Effector memory CD8-positive, alpha-beta T cell (primary cell): ENCODE results near the gene MUC5B.
"Not testable (repeated sequence)": the region's sequence is repeated elsewhere in the genome, so short reads cannot be mapped to it uniquely, and the experiment has no call there.

Source experiments
- ATAC-seq: fragments of 150-1000 bp; cut with Tn5 transposase; replicated peaks from 2 replicates; pipeline ENCODE4 v1.10.0; 2021; ENCODE audit warnings: mild to moderate bottlenecking, moderate library complexity
- DNase-seq, 3 experiments: peaks; one replicate each; pipeline ENCODE4 v3.0.0; 2021
- H3K27ac Mint-ChIP-seq, 2 donors: one replicate each; pipeline ENCODE4 v1.8.0; 2022; ENCODE audit warnings: mild to moderate bottlenecking in 2 of 2, mixed read lengths in 2 of 2, moderate library complexity in 2 of 2
- H3K27me3 Mint-ChIP-seq, 2 donors: one replicate each; pipeline ENCODE4 v1.8.0; 2022; ENCODE audit warnings: mixed read lengths in 2 of 2
- H3K36me3 Mint-ChIP-seq: one replicate; pipeline ENCODE4 v1.8.0; 2022; ENCODE audit warnings: mild to moderate bottlenecking, moderate library complexity, mixed read lengths; ENCODE audit not compliant: insufficient read depth
- H3K4me1 Mint-ChIP-seq, 2 donors: one replicate each; pipeline ENCODE4 v1.8.0; 2022; ENCODE audit warnings: low read depth in 2 of 2, mixed read lengths in 2 of 2
- H3K4me3 Mint-ChIP-seq, 2 donors: one replicate each; pipeline ENCODE4 v1.8.0; 2022; ENCODE audit warnings: mild to moderate bottlenecking in 2 of 2, mixed read lengths in 2 of 2, moderate library complexity in 2 of 2
- H3K9me3 Mint-ChIP-seq, 2 donors: one replicate each; pipeline ENCODE4 v1.8.0; 2022; ENCODE audit warnings: mixed read lengths in 2 of 2

Gene MUC5B

DNA sequence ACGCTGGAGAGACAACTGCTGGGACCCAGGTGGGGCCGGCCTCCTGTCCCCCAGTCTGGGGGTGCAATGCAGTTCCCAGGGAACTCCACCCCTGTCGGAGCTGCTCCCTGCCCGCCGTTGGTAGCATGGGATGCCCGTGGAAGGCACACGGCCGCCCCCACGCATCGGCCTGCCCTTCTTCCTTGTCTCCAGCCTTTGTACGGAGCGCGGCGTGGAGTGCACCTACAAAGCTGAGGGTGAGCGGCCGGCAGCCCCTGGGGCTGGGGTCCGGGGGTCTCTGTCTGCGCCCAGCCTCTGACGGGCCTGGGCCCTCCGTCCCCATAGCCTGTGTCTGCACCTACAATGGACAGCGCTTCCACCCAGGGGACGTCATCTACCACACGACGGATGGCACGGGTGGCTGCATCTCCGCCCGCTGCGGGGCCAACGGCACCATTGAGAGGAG lies 41.9 kb upstream of the MUC5B start:
- Mint-ChIP-seq H3K36me3 (no peaks in the 10 kb centered on the region), H3K4me3 (no peak overlapping the region), H3K9me3 (no peaks in the 10 kb centered on the region), H3K4me1 (peaks cover 0 to 3% of the 10 kb centered on the region in 2 donors), H3K27ac (no peak overlapping the region), H3K27me3 (no peaks in the 10 kb centered on the region)
- DNase-seq = no peak
- no peak for ATAC-seq

DNA sequence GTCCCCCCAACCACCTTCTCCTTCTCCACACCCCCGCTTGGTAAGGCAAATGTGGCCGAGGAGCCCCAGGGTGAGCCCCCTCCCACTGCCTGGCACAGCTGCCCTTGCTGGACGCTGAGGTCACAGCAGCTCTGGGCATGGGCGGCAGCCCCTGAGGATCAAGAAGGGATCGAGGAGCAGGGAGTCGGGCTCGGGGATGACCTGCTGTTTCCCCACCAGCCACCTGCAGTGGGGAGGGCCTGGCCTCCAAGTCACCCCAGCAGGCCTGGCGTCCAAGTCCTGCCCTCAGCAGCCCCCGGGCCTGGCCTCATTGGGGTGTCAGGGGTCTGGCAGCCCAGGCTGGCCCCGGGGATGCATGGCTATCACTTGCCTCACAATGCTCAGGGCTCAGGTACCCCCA lies 41.4 kb upstream of the MUC5B start:
- Mint-ChIP-seq H3K4me1 (peaks cover 0 to 3% of the 10 kb centered on the region in 2 donors), H3K27me3 (no peaks in the 10 kb centered on the region), H3K9me3 (no peaks in the 10 kb centered on the region), H3K27ac (no peak overlapping the region), H3K36me3 (no peaks in the 10 kb centered on the region), H3K4me3 (no peak overlapping the region)
- no peak for DNase-seq
- ATAC-seq = no peak

GRCh38 chr11:1181853-1182535 lies 40.9 kb upstream of the MUC5B start:
- Mint-ChIP-seq H3K4me1 (peaks cover 0 to 3% of the 10 kb centered on the region in 2 donors), H3K4me3 (no peak overlapping the region), H3K27me3 (no peaks in the 10 kb centered on the region), H3K36me3 (no peaks in the 10 kb centered on the region), H3K27ac (no peak overlapping the region), H3K9me3 (no peaks in the 10 kb centered on the region)
- ATAC-seq (no peak), DNase-seq (no peak)

GRCh38 chr11:1184139-1184538 lies 38.7 kb upstream of the MUC5B start:
- not testable (repeated sequence) for H3K27me3 Mint-ChIP-seq, ATAC-seq, H3K27ac Mint-ChIP-seq, H3K9me3 Mint-ChIP-seq, DNase-seq, H3K4me3 Mint-ChIP-seq, H3K4me1 Mint-ChIP-seq, H3K36me3 Mint-ChIP-seq

GRCh38 chr11:1188451-1189130 lies 34.3 kb upstream of the MUC5B start:
- not testable (repeated sequence) for H3K4me3 Mint-ChIP-seq, H3K27ac Mint-ChIP-seq, H3K27me3 Mint-ChIP-seq, DNase-seq, H3K36me3 Mint-ChIP-seq, H3K4me1 Mint-ChIP-seq, ATAC-seq, H3K9me3 Mint-ChIP-seq

DNA sequence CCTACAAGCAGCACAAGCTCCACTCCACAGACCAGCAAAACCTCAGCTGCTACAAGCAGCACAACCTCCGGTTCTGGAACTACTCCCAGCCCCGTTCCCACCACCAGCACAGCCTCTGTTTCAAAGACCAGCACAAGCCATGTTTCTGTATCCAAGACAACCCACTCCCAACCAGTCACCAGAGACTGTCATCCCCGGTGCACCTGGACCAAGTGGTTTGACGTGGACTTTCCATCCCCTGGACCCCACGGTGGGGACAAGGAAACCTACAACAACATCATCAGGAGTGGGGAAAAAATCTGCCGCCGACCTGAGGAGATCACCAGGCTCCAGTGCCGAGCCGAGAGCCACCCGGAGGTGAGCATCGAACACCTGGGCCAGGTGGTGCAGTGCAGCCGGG lies 33.0 kb upstream of the MUC5B start:
- not testable (repeated sequence) for H3K27me3 Mint-ChIP-seq, H3K27ac Mint-ChIP-seq, H3K36me3 Mint-ChIP-seq, H3K9me3 Mint-ChIP-seq, H3K4me1 Mint-ChIP-seq, H3K4me3 Mint-ChIP-seq, ATAC-seq, DNase-seq

DNA sequence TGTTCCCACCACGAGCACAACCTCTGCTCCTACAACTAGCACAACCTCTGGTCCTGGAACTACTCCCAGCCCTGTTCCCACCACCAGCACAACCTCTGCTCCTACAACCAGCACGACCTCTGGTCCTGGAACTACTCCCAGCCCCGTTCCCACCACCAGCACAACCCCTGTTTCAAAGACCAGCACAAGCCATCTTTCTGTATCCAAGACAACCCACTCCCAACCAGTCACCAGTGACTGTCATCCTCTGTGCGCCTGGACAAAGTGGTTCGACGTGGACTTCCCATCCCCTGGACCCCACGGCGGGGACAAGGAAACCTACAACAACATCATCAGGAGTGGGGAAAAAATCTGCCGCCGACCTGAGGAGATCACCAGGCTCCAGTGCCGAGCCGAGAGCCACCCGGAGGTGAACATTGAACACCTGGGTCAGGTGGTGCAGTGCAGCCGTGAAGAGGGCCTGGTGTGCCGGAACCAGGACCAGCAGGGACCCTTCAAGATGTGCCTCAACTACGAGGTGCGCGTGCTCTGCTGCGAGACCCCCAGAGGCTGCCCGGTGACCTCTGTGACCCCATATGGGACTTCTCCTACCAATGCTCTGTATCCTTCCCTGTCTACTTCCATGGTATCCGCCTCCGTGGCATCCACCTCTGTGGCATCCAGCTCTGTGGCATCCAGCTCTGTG lies 30.9 kb upstream of the MUC5B start:
- H3K4me1 Mint-ChIP-seq, DNase-seq, ATAC-seq: not testable (repeated sequence)

GRCh38 chr11:1192741-1193325 lies 30.0 kb upstream of the MUC5B start:
- Mint-ChIP-seq H3K4me1 (no peaks in the 10 kb centered on the region), H3K9me3 (no peaks in the 10 kb centered on the region), H3K36me3 (no peaks in the 10 kb centered on the region), H3K4me3 (no peak overlapping the region), H3K27me3 (no peaks in the 10 kb centered on the region), H3K27ac (no peak overlapping the region)
- ATAC-seq (no peak), DNase-seq (no peak)

More for the DNA sequence above, 30.9 kb upstream of the MUC5B start:
- H3K27ac Mint-ChIP-seq, H3K4me3 Mint-ChIP-seq, H3K36me3 Mint-ChIP-seq, H3K9me3 Mint-ChIP-seq, H3K27me3 Mint-ChIP-seq: not testable (repeated sequence)

GRCh38 chr11:1193326-1194230 lies 29.3 kb upstream of the MUC5B start:
- Mint-ChIP-seq H3K9me3 (no peaks in the 10 kb centered on the region), H3K27me3 (no peaks in the 10 kb centered on the region), H3K4me1 (no peaks in the 10 kb centered on the region), H3K36me3 (no peaks in the 10 kb centered on the region), H3K27ac (no peak overlapping the region), H3K4me3 (no peak overlapping the region)
- ATAC-seq (no peak), DNase-seq (no peak)

GRCh38 chr11:1194231-1194976 lies 28.5 kb upstream of the MUC5B start:
- no peaks in the 10 kb centered on the region for H3K9me3 Mint-ChIP-seq
- H3K4me3 Mint-ChIP-seq = no peak overlapping the region
- no peak for ATAC-seq
- no peaks in the 10 kb centered on the region for H3K36me3 Mint-ChIP-seq
- H3K27ac Mint-ChIP-seq = no peak overlapping the region
- no peaks in the 10 kb centered on the region for H3K4me1 Mint-ChIP-seq
- no peak for DNase-seq
- H3K27me3 Mint-ChIP-seq = no peaks in the 10 kb centered on the region

- Mint-ChIP-seq H3K9me3 (no peaks in the 10 kb centered on the region), H3K4me3 (no peak overlapping the region), H3K27me3 (no peaks in the 10 kb centered on the region), H3K36me3 (no peaks in the 10 kb centered on the region), H3K4me1 (no peaks in the 10 kb centered on the region), H3K27ac (no peak overlapping the region)
- ATAC-seq (no peak), DNase-seq (no peak)
Measured at GRCh38 chr11:1194977-1195681, 27.7 kb upstream of the MUC5B start.
